Measurements from ENCODE around the gene LRP5.

GRCh38 chr11:68418648-68419047 lies 106.3 kb downstream of the LRP5 start:
- TF ChIP-seq CTCF (optimal IDR thresholded peaks at IDR 0.05 in 1 of 3, IDR thresholded peaks at IDR 0.05 in 1 of 3, conservative IDR thresholded peaks at IDR 0.05 in 1 of 3; ENCODE audit: extremely low read depth in 1 of 3, insufficient read depth in 2 of 3, low read length in 3 of 3): no peak
- TF ChIP-seq EZH2 (IDR thresholded peaks at IDR 0.05; ENCODE audit: low read length): no peak

Data from keratinocyte (primary cell).